ENCODE measurements around the gene MAP3K2.

DNA sequence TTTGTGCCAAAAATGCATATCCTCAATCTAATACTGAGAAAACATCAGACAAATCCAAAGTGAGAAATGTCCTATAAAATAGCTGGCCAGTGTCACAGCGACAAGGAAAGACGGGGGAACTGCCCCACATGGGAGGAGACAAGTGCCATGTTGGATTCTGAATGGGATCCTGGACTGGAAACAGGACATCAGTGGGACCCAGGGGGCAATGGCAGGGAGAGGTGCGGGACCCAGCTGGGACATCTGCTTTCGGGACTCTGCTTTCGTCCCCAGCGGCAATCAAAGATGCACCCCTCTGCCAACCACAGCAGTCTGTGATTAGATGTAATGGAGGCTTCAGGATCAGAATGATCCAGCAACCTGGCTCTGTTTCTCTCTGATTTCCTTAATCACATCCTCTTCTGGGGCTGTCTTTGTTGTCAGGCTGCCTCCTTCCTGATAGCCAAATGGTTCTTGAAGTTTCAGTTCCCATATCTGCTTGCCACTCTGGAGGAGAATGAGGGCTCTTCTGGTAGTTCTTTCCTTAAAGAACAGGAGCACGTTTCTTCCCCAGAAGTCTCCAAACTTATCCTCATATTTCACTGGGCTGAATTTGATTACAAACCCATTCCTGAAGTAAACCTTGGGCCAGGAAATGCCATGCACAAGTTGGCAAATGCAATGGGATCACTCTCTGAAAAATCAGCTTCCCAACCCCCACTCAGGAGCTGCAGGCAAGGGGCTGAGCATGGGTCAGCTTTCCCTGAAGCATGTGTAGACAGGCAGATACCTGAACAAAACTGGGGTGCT is 16.9 kb upstream of the MAP3K2 start:
- TF ChIP-seq, protein P1, sequence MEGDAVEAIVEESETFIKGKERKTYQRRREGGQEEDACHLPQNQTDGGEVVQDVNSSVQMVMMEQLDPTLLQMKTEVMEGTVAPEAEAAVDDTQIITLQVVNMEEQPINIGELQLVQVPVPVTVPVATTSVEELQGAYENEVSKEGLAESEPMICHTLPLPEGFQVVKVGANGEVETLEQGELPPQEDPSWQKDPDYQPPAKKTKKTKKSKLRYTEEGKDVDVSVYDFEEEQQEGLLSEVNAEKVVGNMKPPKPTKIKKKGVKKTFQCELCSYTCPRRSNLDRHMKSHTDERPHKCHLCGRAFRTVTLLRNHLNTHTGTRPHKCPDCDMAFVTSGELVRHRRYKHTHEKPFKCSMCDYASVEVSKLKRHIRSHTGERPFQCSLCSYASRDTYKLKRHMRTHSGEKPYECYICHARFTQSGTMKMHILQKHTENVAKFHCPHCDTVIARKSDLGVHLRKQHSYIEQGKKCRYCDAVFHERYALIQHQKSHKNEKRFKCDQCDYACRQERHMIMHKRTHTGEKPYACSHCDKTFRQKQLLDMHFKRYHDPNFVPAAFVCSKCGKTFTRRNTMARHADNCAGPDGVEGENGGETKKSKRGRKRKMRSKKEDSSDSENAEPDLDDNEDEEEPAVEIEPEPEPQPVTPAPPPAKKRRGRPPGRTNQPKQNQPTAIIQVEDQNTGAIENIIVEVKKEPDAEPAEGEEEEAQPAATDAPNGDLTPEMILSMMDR (IDR thresholded peaks at IDR 0.05), result no peak
- no peak for TF ChIP-seq ZFX (IDR thresholded peaks at IDR 0.05; ENCODE audit: borderline replicate concordance)

Data from 22Rv1 (cell line).